HG03342 (cell line): ENCODE measurements around the gene GRID1.

ENCODE experiments used
- ATAC-seq: cut with Tn5 transposase; IDR thresholded peaks from one replicate; pipeline ENCODE4 v1.9.1; 2021; ENCODE audit warnings: mild to moderate bottlenecking, moderate library complexity; ENCODE audit not compliant: unreplicated experiment

GRID1 gene

GRCh38 chr10:85920311-85920710 lies 446.3 kb downstream of the GRID1 start:
- ATAC-seq = no peak

- ATAC-seq = no peak
These were observed 447.0 kb downstream of the GRID1 start for GRCh38 chr10:85919491-85920021.

GRCh38 chr10:85918371-85918770 lies 448.2 kb downstream of the GRID1 start:
- ATAC-seq = no peak

- ATAC-seq = no peak
These were observed 449.0 kb downstream of the GRID1 start for GRCh38 chr10:85917601-85918000.

GRCh38 chr10:85916994-85917573 lies 449.5 kb downstream of the GRID1 start:
- ATAC-seq = no peak

- no peak for ATAC-seq
These were observed 450.3 kb downstream of the GRID1 start for GRCh38 chr10:85916286-85916685.

- no peak for ATAC-seq
These were observed 451.2 kb downstream of the GRID1 start for GRCh38 chr10:85915245-85915846.

GRCh38 chr10:85914720-85915119 lies 451.9 kb downstream of the GRID1 start:
- ATAC-seq = no peak

- ATAC-seq = no peak
These were observed 458.1 kb downstream of the GRID1 start for GRCh38 chr10:85908462-85908861.

GRCh38 chr10:85902051-85902450 lies 464.5 kb downstream of the GRID1 start:
- ATAC-seq = no peak

- ATAC-seq = no peak
These were observed 465.0 kb downstream of the GRID1 start for GRCh38 chr10:85901599-85901998.

GRCh38 chr10:85900487-85900886 lies 466.1 kb downstream of the GRID1 start:
- no peak for ATAC-seq

- no peak for ATAC-seq
These were observed 466.5 kb downstream of the GRID1 start for GRCh38 chr10:85900061-85900460.

- no peak for ATAC-seq
These were observed 475.1 kb downstream of the GRID1 start for GRCh38 chr10:85891472-85891871.

- no peak for ATAC-seq
These were observed 478.0 kb downstream of the GRID1 start for GRCh38 chr10:85888559-85888958.

GRCh38 chr10:85888004-85888403 lies 478.6 kb downstream of the GRID1 start:
- ATAC-seq = no peak

GRCh38 chr10:85874208-85874607 lies 492.4 kb downstream of the GRID1 start:
- no peak for ATAC-seq

- ATAC-seq = no peak
These were observed 493.5 kb downstream of the GRID1 start for GRCh38 chr10:85873063-85873462.

GRCh38 chr10:85868627-85869499 lies 497.7 kb downstream of the GRID1 start:
- ATAC-seq = no peak

- no peak for ATAC-seq
These were observed 501.6 kb downstream of the GRID1 start for GRCh38 chr10:85864868-85865526.

- no peak for ATAC-seq
These were observed 502.4 kb downstream of the GRID1 start for GRCh38 chr10:85864173-85864549.
